NCI-H748 treated with DMSO at 0.1 percent for 48 hours (cell line): Measurements from ENCODE around the gene AKNA.

Experiments used
- DNase-seq: peaks from one replicate; lab custom pipeline; 2025; lab: John Stamatoyannopoulos, UW

AKNA gene

GRCh38 chr9:114304416-114305188 lies 83.2 kb downstream of the AKNA start:
- DNase-seq, result no peak

- no peak for DNase-seq
Observed at GRCh38 chr9:114303977-114304376, 83.8 kb downstream of the AKNA start.

GRCh38 chr9:114303571-114303970 lies 84.2 kb downstream of the AKNA start:
- DNase-seq, result no peak

- DNase-seq, result no peak
Observed at GRCh38 chr9:114302727-114303126, 85.1 kb downstream of the AKNA start.

- DNase-seq, result no peak
Observed at GRCh38 chr9:114301798-114302565, 85.8 kb downstream of the AKNA start.

GRCh38 chr9:114300846-114301797 lies 86.7 kb downstream of the AKNA start:
- DNase-seq, result no peak

- no peak for DNase-seq
Observed at GRCh38 chr9:114300153-114300845, 87.5 kb downstream of the AKNA start.

GRCh38 chr9:114299286-114300152 lies 88.3 kb downstream of the AKNA start:
- no peak for DNase-seq

GRCh38 chr9:114296338-114296737 lies 91.4 kb downstream of the AKNA start:
- no peak for DNase-seq

- DNase-seq, result no peak
Observed at GRCh38 chr9:114294664-114295063, 93.1 kb downstream of the AKNA start.

- no peak for DNase-seq
Observed at GRCh38 chr9:114291886-114292590, 95.7 kb downstream of the AKNA start.

- DNase-seq, result peak; percentile 27
Observed at GRCh38 chr9:114291064-114291474, 96.7 kb downstream of the AKNA start.

- DNase-seq, result no peak
Observed at GRCh38 chr9:114290561-114290986, 97.2 kb downstream of the AKNA start.

- DNase-seq, result no peak
Observed at GRCh38 chr9:114289571-114290481, 98.0 kb downstream of the AKNA start.

GRCh38 chr9:114289106-114289505 lies 98.7 kb downstream of the AKNA start:
- DNase-seq, result no peak

- DNase-seq, result no peak
Observed at GRCh38 chr9:114288193-114289091, 99.3 kb downstream of the AKNA start.

- DNase-seq, result no peak
Observed at GRCh38 chr9:114287763-114288192, 100.0 kb downstream of the AKNA start.
